ENCODE data around the gene ZFP2.
"Not testable (repeated sequence)": the region's sequence is repeated elsewhere in the genome, so short reads cannot be mapped to it uniquely, and the experiment has no call there.

ZFP2 gene

DNA sequence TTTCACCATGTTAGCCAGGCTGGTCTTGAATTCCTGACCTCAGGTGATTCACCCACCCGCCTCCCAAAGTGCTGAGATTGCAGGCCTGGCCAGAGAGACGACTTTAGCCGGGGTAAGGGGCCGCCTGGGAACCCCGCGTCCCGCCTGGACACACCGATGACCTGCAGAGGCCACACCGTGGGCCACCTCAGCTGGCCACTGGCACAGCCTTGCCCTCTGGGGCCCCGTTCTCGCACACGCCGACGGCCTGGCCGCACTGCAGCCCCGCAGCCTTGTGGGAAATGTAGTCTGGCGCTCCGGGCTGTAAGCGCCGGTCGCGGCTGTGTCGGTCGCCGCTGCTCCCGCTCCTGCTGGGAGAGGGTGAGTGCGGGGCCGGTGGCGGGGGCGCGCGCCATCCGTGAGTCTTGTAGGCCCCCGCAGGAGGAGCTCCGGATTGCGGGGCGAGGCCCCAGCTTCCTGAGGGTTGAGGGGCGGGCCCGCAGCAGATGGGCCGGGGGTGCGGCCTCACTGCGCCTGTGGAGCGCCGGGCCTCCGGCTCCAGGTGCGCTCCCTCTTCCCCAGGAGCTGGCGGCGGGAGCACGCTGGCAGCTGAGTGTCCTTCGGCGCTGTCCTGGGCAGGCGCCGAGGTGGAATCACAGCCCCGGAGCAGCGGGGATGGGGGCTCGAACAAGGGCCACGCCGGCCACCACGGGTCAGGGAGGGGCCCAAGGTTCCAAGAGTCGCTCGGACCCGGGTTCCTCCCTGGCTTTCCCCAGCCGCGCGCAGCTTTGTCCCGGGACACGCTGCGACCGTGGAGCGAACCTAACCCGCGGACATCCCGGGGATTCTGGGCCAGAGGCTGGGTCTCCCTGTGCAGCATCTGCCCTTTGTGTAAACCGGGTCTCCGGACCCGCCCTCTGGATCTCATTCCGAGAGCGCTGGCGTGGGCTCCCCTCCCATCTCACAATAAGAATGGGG lies at the start of gene ZFP2:
TSS of gene ZFP2 (plus strand) at position 299 of the 957 bp plus-strand sequence. CDS start 35,401 bp downstream, outside the sequence.
- peak; percentile 4 to 9 for DNase-seq (ENCODE audit: low read depth in 2 of 2)

DNA sequence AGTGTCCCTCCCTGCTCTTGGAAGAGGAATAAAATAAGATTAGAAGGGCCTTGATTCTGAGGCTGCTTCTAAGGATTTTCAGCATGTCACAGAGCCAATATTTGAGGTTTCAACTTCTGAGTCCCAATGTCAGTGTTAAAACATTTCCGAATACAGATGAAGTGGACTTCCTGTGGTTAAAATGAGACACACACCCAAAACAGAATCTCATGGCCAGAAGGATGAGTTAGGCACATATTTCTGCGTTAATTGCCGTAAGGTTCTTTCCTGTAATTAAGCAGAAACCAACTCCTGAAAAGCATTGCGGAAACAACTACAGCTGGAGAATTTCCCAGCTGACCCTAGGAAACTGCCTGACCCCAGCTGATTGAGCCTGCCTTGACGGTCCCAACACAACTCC lies 46.4 kb upstream of the ZFP2 start:
- DNase-seq (ENCODE audit: low read depth in 2 of 2), result no peak

DNA sequence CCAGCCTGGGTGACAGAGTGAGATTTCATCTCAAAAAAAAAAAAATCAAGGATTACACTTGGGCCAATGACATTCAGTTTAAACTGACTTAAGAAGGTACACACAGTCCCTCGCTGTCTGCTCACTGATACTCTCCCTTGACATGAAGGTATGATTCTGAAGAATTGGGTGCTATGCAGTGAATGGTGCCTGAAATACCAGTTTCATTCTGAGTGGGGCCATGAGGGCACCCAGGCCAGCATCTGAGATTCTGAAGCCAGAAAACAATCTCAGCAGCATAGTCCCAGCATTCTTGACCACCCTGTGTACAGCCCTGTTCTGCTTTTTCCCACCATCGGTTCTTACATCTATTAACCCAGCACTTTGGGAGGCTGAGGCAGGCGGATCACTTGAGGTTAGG lies 43.8 kb upstream of the ZFP2 start:
- no peak for DNase-seq (ENCODE audit: low read depth in 2 of 2)

DNA sequence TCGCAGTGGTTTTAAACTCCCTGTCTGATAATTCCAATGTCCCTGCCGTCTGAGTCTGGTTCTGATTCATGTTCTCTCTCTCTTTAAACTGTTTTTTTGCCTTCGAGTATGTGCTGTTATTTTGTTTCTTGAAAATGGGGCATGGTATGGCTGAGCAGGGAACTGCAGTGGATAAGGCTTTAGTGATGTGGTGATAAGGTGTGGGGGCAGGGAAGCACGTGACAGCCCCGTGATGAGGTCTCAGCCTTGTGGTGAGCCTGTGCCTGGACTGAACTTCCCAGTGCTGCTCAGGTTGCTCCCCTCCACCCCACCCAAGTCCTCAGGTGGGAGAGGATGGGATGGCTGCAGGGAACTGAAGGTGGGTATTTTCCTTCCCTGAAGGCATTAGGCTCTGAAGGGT lies 41.4 kb upstream of the ZFP2 start:
- no peak for DNase-seq (ENCODE audit: low read depth in 2 of 2)

DNA sequence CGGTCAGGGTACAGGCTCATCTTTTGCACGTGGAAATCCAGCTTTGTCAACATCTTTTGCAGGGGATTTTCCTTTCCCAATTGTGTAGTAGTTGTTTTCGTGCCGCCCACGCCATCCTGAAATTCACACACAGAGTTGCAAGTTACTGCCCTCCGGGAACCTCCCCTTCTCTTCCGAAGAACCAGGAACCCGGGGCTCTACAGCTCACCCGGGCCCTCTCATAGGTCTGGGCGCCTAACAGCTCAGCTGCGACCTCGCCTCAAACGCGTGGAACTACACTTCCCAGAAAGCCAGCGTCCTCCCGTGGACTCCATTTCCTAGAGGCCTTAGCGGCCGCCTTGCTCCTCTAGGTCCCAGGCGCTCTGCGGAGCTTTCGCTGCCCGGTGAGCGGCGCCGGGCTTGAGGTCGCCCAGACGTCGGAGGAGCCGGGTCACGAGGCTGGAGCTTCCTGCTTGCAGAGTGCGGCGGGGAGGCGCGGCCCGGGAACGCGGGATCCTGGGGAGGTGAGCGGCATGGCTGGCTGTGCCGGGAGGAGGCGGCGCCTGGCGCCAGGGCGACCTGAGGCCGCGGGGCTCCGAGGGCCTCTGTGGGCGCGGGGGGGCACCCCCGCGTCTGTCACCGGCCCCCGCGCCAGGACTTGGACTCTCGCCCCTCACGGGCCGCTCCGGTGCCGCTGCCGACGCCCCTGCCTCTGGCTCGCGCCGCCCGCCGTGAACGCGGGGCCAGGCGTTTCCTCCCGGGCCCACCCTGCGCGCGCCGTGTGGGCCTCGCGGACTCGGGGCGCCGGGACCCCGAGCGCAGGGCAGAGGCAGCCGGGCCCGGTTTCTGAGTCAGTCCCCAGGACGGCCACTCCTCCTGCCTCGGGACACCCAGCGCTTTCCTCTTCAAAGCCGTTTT lies 35.8 kb upstream of the ZFP2 start, which contains the start of gene ZNF354B:
TSS of gene ZNF354B (plus strand) at position 329 of the 897 bp plus-strand sequence. CDS start 1,095 bp downstream, outside the sequence.
- peak; percentile 75 to 76 for DNase-seq (ENCODE audit: low read depth in 2 of 2)

DNA sequence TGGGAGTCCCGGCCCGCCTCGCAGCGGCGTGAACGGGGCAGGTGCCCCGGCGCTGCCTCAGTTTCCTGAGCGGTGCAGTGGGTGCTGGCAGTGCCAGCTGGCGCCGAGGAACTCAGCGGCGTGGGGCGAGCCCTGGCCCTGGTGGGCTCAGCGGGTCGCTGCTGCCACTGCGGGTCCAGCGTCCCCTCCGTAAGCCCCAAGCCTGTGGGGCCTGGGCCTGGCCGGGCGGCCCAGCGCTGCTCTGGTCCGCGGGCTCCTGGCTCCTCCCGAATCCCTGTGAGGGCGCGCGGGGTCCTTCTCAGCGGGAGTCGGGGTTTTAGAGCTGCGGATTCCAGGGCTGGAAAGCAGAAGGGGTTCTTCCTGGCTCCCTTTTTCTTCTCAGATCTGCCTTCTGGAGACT lies 35.1 kb upstream of the ZFP2 start:
- DNase-seq (ENCODE audit: low read depth in 2 of 2), result not testable (repeated sequence)

DNA sequence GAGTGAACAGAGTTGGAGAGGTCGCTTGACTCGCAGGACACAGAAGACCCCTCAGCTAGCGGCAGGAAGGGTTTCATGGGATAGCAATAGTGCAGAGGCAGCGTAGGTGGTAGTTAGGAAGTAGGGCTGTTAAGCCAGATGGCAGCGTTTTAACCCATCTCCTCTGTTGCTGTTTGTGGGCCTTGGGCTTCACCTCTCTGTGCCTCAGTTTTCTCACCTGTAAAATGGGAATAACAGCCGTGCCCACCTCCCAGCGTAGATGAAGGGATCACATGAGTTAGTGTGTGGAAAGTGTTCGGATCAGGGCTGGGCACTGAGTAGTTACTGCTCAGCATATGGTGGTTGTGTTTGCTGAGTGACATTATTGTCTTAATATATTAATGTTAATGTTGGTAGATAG lies 34.1 kb upstream of the ZFP2 start:
- no peak for DNase-seq (ENCODE audit: low read depth in 2 of 2)

DNA sequence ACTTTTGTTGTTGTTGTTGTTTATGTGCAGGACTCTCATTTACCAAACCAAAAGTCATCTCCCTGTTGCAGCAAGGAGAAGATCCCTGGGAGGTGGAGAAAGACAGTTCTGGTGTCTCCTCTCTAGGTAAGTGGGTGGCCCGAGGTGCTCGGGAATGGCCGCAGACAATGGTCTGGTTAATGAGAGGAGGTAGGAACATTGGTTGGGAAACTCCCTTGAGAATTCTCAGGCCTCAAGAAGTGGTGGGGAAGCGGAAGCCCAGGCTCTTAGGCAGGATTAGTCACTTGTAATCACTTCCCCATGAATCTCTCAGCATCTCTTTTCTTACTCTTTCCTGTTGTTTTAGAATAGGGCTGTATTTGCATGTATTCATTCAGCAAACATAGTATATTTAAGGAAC lies 28.8 kb upstream of the ZFP2 start:
- no peak for DNase-seq (ENCODE audit: low read depth in 2 of 2)

DNA sequence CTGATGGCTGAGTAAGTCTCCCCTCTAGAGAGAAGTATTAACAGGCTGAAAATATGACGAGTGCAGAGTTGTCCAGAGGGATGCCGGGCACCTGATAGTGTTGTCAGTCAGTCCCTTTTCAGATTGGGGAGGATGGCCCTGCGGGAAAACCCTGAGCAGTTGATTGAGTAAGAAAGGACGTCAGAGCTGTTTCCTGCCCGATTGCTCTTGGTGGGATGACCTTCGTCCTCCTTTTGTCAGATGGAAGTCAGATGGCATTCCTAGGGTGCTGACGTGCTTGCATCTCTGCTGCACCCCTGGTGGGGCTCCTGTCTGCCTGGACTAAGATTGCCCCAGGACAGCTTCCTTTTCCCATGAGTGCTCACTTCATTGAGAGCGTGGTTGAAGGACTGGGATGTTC lies 26.1 kb upstream of the ZFP2 start:
- no peak for DNase-seq (ENCODE audit: low read depth in 2 of 2)

DNA sequence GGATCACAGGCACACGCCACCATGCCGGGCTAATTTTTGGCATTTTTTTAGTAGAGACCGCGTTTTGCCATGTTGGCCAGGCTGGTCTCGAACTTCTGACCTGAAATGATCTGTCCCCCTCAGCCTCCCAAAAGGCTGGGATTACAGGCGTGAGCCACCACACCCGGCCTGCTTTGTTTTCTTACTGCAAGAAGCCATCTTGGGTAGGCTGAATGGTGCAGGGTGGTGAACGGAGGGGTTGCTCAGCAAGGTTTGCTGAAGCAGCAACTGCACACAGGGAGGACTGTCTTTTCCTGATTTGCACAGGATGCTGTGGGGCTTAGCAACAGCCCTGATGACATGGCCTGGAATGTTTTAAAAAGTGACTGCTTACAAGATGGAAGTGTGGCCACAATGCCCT lies 25.3 kb upstream of the ZFP2 start:
- DNase-seq (ENCODE audit: low read depth in 2 of 2), result no peak

DNA sequence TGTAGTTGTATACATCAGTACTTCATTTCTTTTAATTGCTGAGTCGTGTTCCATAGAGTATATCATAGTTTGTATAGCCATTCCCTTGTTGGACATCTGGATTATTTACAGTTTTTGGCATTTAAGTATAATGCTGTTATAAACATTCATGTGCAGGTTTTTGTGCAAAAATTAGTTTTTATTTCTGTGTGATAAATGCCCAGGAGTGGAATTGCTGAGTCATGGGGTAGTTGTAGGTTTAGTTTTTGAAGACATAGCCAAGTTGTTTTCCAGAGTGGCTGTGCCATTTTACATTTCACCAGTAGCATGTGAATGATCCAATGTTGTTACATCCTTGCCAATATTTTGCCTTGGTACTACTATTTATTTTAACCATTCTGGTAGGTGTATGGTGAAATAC lies 23.4 kb upstream of the ZFP2 start:
- DNase-seq (ENCODE audit: low read depth in 2 of 2), result no peak

DNA sequence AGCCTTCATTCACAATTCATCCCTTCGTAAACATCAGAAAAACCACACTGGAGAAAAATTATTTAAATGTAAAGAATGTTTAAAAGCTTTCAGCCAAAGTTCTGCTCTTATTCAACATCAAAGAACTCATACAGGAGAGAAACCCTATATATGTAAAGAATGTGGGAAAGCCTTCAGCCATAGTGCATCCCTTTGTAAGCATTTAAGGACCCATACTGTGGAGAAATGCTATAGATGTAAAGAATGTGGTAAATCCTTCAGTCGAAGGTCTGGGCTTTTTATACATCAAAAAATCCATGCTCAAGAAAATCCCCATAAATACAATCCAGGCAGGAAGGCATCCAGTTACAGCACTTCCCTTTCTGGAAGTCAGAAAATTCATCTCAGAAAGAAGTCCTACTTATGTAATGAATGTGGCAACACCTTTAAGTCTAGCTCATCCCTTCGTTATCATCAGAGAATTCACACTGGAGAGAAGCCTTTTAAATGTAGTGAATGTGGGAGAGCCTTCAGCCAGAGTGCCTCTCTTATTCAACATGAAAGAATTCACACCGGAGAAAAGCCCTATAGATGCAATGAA lies 12.5 kb upstream of the ZFP2 start:
- not testable (repeated sequence) for DNase-seq (ENCODE audit: low read depth in 2 of 2)

DNA sequence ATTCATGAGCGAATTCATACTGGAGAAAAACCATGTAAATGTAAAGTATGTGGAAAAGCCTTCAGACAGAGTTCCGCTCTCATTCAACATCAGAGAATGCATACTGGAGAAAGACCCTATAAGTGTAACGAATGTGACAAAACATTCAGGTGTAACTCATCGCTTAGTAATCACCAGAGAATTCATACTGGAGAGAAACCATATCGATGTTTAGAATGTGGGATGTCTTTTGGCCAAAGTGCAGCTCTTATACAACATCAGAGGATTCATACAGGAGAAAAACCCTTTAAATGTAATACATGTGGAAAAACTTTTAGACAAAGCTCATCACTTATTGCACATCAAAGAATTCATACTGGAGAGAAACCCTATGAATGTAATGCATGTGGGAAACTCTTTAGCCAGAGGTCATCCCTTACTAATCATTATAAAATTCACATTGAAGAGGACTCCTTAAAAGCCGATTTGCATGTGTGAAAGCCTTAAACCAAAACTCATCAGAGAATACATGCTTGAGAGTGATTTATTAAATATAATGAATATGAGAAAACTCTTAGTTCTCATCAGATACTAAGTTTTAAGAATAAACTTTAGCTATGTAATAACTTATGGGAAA lies 11.8 kb upstream of the ZFP2 start:
- no peak for DNase-seq (ENCODE audit: low read depth in 2 of 2)

DNA sequence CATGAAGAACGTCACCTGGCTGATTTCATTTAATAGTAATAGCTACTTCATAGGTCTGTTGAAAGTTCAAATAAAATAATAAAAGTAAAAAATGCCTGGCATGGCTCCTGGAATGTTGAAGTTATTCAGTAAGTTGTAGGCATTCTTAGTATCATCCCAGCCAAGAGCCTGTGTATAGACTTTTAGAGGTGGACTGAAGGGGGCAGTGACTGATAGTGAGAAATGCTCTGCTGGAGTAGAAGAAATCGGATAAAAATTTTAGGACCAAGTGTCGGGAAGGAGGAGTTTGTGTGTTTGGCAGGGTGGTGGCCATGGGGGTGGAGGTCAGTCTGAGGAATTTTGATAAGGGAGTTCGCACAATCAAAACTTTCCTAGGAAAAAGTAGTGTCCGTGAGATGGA lies 3.6 kb downstream of the ZFP2 start:
- no peak for DNase-seq (ENCODE audit: low read depth in 2 of 2)

DNA sequence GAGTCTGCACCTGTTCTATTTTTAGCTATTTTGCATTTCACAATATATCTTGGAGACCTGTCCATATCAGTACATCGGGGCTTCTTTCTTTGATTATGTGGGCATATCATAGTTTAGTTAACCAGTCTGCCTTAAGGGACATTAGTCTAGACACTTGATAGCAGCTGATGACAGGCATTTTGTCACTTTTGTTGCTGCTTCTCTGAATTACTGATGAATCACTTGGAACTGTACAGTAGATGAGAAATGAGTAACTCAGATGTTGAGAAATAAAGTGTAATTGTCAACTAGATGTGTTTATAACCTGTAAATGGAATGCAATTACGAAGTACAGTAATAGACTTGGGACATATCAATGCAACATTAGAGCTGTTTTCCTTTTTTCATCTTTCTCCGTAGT lies 7.1 kb downstream of the ZFP2 start:
- no peak for DNase-seq (ENCODE audit: low read depth in 2 of 2)

DNA sequence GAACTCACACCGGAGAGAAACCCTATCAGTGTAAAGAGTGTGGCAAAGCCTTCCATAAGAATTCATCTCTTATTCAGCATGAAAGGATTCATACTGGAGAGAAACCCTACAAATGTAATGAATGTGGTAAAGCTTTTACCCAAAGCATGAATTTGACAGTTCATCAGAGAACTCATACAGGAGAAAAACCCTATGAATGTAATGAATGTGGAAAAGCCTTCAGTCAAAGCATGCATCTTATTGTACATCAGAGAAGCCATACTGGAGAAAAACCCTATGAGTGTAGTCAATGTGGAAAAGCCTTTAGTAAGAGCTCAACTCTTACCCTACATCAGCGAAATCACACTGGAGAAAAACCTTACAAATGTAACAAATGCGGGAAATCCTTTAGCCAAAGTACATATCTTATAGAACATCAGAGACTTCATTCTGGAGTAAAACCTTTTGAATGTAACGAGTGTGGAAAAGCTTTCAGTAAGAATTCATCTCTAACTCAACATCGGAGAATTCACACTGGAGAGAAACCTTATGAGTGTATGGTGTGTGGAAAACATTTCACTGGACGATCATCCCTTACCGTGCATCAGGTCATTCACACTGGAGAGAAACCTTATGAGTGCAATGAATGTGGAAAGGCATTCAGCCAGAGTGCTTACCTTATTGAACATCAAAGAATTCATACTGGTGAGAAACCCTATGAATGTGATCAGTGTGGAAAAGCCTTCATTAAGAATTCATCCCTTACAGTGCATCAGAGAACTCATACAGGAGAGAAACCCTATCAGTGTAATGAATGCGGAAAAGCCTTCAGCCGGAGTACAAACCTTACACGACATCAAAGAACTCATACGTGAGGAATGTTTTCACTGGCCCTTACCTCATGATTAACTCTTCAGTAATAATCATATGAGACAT lies 36.4 kb downstream of the ZFP2 start:
- DNase-seq (ENCODE audit: low read depth in 2 of 2), result no peak

DNA sequence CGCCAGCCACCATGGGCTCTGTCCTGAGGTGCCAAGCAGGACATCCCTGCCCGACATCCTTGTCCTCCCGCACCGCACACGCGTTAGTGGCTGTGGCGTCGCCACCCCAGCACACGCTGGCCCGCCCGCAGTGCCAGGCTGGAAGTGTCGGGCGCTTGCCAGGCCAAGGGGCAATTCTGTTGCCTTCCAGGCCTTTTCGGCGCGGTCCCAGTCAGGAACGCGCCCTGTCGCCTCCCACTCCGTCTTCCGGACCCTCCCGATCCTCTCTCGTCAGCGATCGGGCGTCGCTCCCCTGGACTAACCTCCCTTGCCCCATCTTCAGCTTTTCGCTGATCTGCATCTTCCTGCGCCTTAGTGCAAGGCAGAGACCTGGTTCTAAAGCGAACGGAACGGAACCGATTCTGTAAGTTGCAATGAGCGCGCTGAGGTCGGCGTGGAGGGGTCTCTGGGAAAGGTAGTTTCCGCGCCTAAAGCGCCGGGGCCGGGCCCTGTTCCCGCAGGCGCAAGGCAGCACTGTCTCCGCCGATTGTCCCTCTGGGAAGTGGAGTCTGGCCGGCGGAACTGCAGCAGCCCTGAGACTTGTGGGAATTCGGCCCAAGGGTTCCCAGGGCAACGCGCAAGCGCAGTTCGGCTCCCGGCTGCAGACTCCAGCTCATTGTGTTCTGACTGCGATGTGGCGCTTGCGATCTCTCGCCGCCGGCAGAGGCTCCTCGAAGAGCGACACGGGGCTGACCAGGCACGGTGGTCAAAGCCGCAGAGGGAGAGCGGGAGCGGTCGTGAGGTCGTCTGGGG lies 45.1 kb downstream of the ZFP2 start, which contains the start of gene ZNF454:
TSS of gene ZNF454 (plus strand) at position 630 of the 792 bp plus-strand sequence. CDS start 1,594 bp downstream, outside the sequence.
- DNase-seq (ENCODE audit: low read depth in 2 of 2), result peak; percentile 86

DNA sequence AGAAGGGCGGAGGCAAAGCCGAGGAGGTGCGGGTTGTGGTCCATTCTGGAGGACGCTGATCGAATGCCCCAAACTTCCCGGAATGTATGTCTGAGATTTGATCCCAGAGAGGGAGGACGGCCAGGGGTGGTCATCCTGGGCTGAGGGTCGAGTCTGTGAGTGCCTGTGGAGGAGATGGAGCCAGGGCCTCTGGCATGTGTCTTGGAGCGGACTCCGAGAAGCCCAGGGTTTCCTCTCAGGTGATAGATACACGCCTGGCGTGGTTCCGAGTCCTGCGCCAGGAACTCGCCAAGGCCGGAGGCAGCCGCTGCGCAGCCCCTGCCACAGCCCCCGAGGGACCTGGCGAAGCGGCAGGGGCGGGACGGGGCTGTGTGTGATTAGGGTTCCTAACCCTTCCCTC lies 45.6 kb downstream of the ZFP2 start:
- DNase-seq (ENCODE audit: low read depth in 2 of 2), result no peak

DNA sequence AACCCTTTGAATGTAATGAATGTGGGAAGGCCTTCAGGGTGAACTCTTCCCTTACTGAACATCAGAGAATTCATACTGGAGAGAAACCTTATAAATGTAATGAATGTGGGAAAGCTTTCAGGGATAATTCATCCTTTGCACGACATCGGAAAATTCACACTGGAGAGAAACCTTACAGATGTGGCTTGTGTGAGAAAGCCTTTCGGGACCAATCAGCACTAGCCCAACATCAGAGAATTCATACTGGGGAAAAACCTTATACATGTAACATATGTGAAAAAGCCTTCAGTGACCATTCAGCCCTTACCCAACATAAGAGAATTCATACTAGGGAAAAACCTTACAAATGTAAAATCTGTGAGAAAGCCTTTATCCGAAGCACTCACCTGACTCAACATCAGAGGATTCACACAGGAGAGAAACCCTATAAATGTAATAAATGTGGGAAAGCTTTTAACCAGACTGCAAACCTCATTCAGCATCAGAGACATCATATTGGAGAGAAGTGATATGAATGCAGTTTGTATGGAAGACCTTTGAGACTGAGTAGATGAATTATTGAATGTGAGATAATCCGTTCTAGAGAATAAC lies 69.8 kb downstream of the ZFP2 start:
- DNase-seq (ENCODE audit: low read depth in 2 of 2), result no peak
